Neural progenitor cell (in vitro differentiated cells): Measurements from ENCODE around the gene TP73. TPM values are rescaled to one million over a fixed set of nuclear protein-coding genes. Genes with fewer than 3 reads are reported as not detected.

ENCODE experiments used
- DNase-seq: peaks from one replicate; pipeline ENCODE4 v3.0.0-alpha.2; 2016; ENCODE audit warnings: low spot score
- H2AFZ ChIP-seq: fragments of 200-600 bp; sonication (generic); replicated peaks from 2 replicates; pipeline ENCODE4 v1.6.1; 2016; ENCODE audit warnings: antibody characterized with exemption
- H3F3A ChIP-seq: fragments of 200-600 bp; sonication (generic); 2 replicates; pipeline ENCODE4 v1.6.1; 2016; ENCODE audit warnings: antibody characterized with exemption, low read depth
- H3K27ac ChIP-seq: fragments of 200-600 bp; sonication (generic); 2 replicates; pipeline ENCODE4 v1.5.1; 2016; ENCODE audit warnings: mild to moderate bottlenecking
- H3K27me3 ChIP-seq: fragments of 200-600 bp; sonication (generic); 2 replicates; pipeline ENCODE4 v1.6.1; 2016; ENCODE audit warnings: mild to moderate bottlenecking, moderate library complexity
- H3K36me3 ChIP-seq: fragments of 200-600 bp; sonication (generic); 2 replicates; pipeline ENCODE4 v1.5.1; 2016
- H3K4me1 ChIP-seq: fragments of 200-600 bp; sonication (generic); 2 replicates; pipeline ENCODE4 v1.6.1; 2016; ENCODE audit warnings: mixed run types
- H3K4me2 ChIP-seq: fragments of 200-600 bp; sonication (generic); 2 replicates; pipeline ENCODE4 v1.6.1; 2016
- H3K4me3 ChIP-seq: fragments of 200-600 bp; sonication (generic); 2 replicates; pipeline ENCODE4 v1.5.1; 2016
- H3K79me2 ChIP-seq: fragments of 200-600 bp; sonication (generic); 2 replicates; pipeline ENCODE4 v1.6.1; 2016; ENCODE audit warnings: low read depth
- H3K9ac ChIP-seq: fragments of 200-600 bp; sonication (generic); 2 replicates; pipeline ENCODE4 v1.6.1; 2016
- H3K9me3 ChIP-seq: fragments of 200-600 bp; sonication (generic); 2 replicates; pipeline ENCODE4 v1.5.1; 2016; ENCODE audit warnings: low read depth
- H4K20me1 ChIP-seq: fragments of 200-600 bp; sonication (generic); 2 replicates; pipeline ENCODE4 v1.6.1; 2016; ENCODE audit warnings: low read depth
- H3K27ac Mint-ChIP-seq: 3 replicates; pipeline ENCODE4 v1.8.0; 2021; ENCODE audit warnings: mixed read lengths
- H3K27me3 Mint-ChIP-seq: 2 replicates; pipeline ENCODE4 v1.8.0; 2022; ENCODE audit warnings: low read depth, mild to moderate bottlenecking, inconsistent platforms, moderate library complexity, mixed read lengths; ENCODE audit not compliant: insufficient read depth
- H3K36me3 Mint-ChIP-seq: 3 replicates; pipeline ENCODE4 v1.8.0; 2021; ENCODE audit warnings: mixed read lengths
- H3K4me1 Mint-ChIP-seq: 3 replicates; pipeline ENCODE4 v1.8.0; 2021; ENCODE audit warnings: mixed read lengths
- H3K4me3 Mint-ChIP-seq: 3 replicates; pipeline ENCODE4 v1.8.0; 2021; ENCODE audit warnings: mild to moderate bottlenecking, moderate library complexity, mixed read lengths
- H3K9me3 Mint-ChIP-seq: 3 replicates; pipeline ENCODE4 v1.8.0; 2020; ENCODE audit warnings: mixed read lengths
- CTCF ChIP-seq: fragments of 200-600 bp; sonication (generic); IDR thresholded peaks from 2 replicates; pipeline ENCODE4 v1.5.1; 2017; ENCODE audit warnings: antibody characterized with exemption, mild to moderate bottlenecking
- EZH2 ChIP-seq: fragments of 200-600 bp; sonication (generic); IDR thresholded peaks from 2 replicates; pipeline ENCODE4 v1.6.1; 2017; ENCODE audit warnings: antibody characterized with exemption, mild to moderate bottlenecking, moderate library complexity
- EZH2phosphoT487 ChIP-seq: fragments of 200-600 bp; sonication (generic); IDR thresholded peaks from 2 replicates; pipeline ENCODE4 v1.6.1; 2017; ENCODE audit warnings: antibody characterized with exemption
- total RNA-seq: library from RNA; depleted of rRNA; stranded (reverse); fragments of >200 nt; gene quantifications from 2 replicates; pipeline ENCODE4 v1.2.3, GENCODE V29; 2015; ENCODE audit warnings: low replicate concordance

Gene TP73
- total RNA-seq, 1 donor from 2014 or later, result not detected

GRCh38 chr1:3680488-3681230 lies 28.3 kb downstream of the TP73 start:
- no peak for DNase-seq
- Mint-ChIP-seq H3K27me3 (peaks cover 14% of the 10 kb centered on the region), H3K9me3 (peaks cover 4% of the 10 kb centered on the region)

GRCh38 chr1:3681231-3681897 lies 29.0 kb downstream of the TP73 start:
- Histone ChIP-seq H3K4me3 (no peak overlapping the region), H2AFZ (no peak overlapping the region), H3K36me3 (no peaks in the 10 kb centered on the region), H3K27me3 (peaks cover 38% of the 10 kb centered on the region), H3K9ac (no peak overlapping the region), H3K4me1 (peaks cover 8% of the 10 kb centered on the region), H3K9me3 (no peaks in the 10 kb centered on the region), H3K79me2 (no peaks in the 10 kb centered on the region), H3K4me2 (no peak overlapping the region), H3F3A (no peaks in the 10 kb centered on the region), H3K27ac (no peak overlapping the region), H4K20me1 (no peaks in the 10 kb centered on the region)
- H3K27me3 Mint-ChIP-seq, result peaks cover 16% of the 10 kb centered on the region
- H3K4me1 Mint-ChIP-seq, result no peaks in the 10 kb centered on the region
- peaks cover 4% of the 10 kb centered on the region for H3K9me3 Mint-ChIP-seq
- DNase-seq, result no peak
- no peaks in the 10 kb centered on the region for H3K36me3 Mint-ChIP-seq
- no peak overlapping the region for H3K27ac Mint-ChIP-seq
- no peak overlapping the region for H3K4me3 Mint-ChIP-seq
- no peak for TF ChIP-seq EZH2

More at GRCh38 chr1:3680488-3681230, 28.3 kb downstream of the TP73 start:
- Histone ChIP-seq H3K4me3 (no peak overlapping the region), H3K27me3 (peaks cover 31% of the 10 kb centered on the region), H3K4me2 (no peak overlapping the region), H3K9ac (no peak overlapping the region), H3K9me3 (no peaks in the 10 kb centered on the region), H2AFZ (no peak overlapping the region), H3K36me3 (no peaks in the 10 kb centered on the region), H3K4me1 (peaks cover 8% of the 10 kb centered on the region), H3K79me2 (no peaks in the 10 kb centered on the region), H3F3A (no peaks in the 10 kb centered on the region), H3K27ac (no peak overlapping the region), H4K20me1 (no peaks in the 10 kb centered on the region)
- H3K4me3 Mint-ChIP-seq, result no peak overlapping the region
- no peaks in the 10 kb centered on the region for H3K36me3 Mint-ChIP-seq
- no peaks in the 10 kb centered on the region for H3K4me1 Mint-ChIP-seq
- TF ChIP-seq EZH2phosphoT487, result no peak
- TF ChIP-seq CTCF, result no peak
- TF ChIP-seq EZH2, result no peak
- H3K27ac Mint-ChIP-seq, result no peak overlapping the region

GRCh38 chr1:3681898-3682806 lies 29.8 kb downstream of the TP73 start:
- Mint-ChIP-seq H3K27ac (no peak overlapping the region), H3K36me3 (no peaks in the 10 kb centered on the region), H3K4me1 (no peaks in the 10 kb centered on the region), H3K9me3 (peaks cover 4% of the 10 kb centered on the region), H3K4me3 (no peak overlapping the region), H3K27me3 (peaks cover 16% of the 10 kb centered on the region)
- no peaks in the 10 kb centered on the region for H3K79me2 ChIP-seq
- DNase-seq, result no peak
- peaks cover 46% of the 10 kb centered on the region for H3K27me3 ChIP-seq
- no peak overlapping the region for H3K27ac ChIP-seq
- TF ChIP-seq EZH2phosphoT487, result no peak
- TF ChIP-seq CTCF, result no peak
- no peak for TF ChIP-seq EZH2
- H3F3A ChIP-seq, result no peaks in the 10 kb centered on the region
- no peaks in the 10 kb centered on the region for H4K20me1 ChIP-seq
- H3K4me3 ChIP-seq, result no peak overlapping the region
- no peaks in the 10 kb centered on the region for H3K9me3 ChIP-seq
- no peak overlapping the region for H3K4me2 ChIP-seq
- no peaks in the 10 kb centered on the region for H3K36me3 ChIP-seq
- H3K4me1 ChIP-seq, result peaks cover 8% of the 10 kb centered on the region
- H3K9ac ChIP-seq, result no peak overlapping the region
- no peak overlapping the region for H2AFZ ChIP-seq
